GM18505 (cell line): ENCODE measurements around the gene ERGIC1.

Experiments
- ATAC-seq: cut with Tn5 transposase; IDR thresholded peaks from one replicate; pipeline ENCODE4 v1.9.1; 2021; ENCODE audit not compliant: unreplicated experiment
- POLR2A ChIP-seq: IDR thresholded peaks from 4 replicates; pipeline ENCODE4 v1.6.1; 2011; ENCODE audit warnings: borderline replicate concordance; ENCODE audit not compliant: insufficient read depth, insufficient read length; ENCODE audit errors: extremely low read depth

Gene ERGIC1

GRCh38 chr5:172866378-172866777 lies 32.3 kb downstream of the ERGIC1 start:
- TF ChIP-seq POLR2A: no peak
- no peak for ATAC-seq

GRCh38 chr5:172866802-172867748 lies 33.0 kb downstream of the ERGIC1 start:
- TF ChIP-seq POLR2A: no peak
- ATAC-seq: no peak

GRCh38 chr5:172867761-172868435 lies 33.8 kb downstream of the ERGIC1 start:
- TF ChIP-seq POLR2A: no peak
- no peak for ATAC-seq

DNA sequence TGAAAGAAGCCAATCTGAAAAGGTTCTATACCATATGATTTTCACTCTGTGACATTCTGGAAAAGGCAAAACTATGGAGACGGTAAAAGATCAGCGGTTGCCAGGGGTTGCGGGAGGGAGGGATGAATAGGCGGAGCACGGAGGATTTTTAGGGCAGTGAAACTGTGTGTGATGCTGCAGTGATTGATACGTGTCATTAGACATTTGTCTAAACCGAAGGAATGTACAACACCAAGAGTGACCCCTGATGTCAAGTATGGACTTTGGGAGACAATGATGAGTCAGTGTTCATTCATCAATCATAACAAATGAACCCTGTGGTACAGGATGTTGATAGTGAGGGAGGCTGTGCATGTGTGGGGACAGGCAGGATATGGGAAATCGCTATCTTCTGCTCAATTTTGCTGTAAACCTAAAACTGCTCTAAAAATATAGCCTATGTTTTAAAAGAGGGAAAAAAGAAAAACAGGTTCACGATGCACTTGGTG lies 34.4 kb downstream of the ERGIC1 start:
- TF ChIP-seq POLR2A: no peak
- no peak for ATAC-seq

GRCh38 chr5:172868924-172869591 lies 35.0 kb downstream of the ERGIC1 start:
- no peak for ATAC-seq

GRCh38 chr5:172869691-172870090 lies 35.6 kb downstream of the ERGIC1 start:
- TF ChIP-seq POLR2A: no peak
- ATAC-seq: no peak

More at GRCh38 chr5:172868924-172869591, 35.0 kb downstream of the ERGIC1 start:
- no peak for TF ChIP-seq POLR2A

- no peak for TF ChIP-seq POLR2A
- no peak for ATAC-seq
Measured at GRCh38 chr5:172870291-172870714, 36.3 kb downstream of the ERGIC1 start.

DNA sequence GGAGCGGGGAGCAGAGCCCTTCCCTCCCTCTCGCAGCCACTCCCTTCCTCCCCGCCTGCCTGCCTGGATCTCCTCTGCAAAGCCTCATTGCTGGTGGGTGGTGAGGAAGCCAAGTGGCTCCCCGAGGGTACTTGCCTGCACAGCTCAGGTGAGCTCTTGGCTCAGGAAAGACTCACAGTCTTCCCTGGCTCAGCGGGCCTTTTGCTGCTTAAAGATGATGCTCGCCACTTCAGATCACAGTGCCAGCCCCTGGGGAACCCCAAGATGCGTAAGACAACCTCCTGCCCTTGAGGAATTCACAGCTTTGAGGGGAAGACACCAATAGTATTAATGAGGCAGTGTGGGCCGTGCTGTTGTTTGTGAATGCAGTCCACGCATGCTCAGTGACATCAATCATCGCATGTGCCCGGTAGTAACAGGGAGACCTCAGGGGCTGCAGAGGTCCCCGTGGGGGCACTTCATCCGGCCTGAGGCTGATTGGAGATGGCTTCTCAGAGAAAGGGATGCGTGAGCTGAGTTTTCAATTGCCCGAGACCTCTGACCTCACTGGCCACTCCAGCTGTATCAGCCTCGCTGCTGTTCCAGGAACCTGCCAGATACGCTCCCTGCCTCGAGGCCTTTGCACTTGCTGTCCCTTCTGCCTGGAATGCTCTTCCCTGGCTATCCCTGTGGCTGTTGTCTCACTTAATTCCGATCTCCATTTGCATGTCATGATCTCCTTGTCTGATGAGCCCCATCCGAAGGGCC lies 36.8 kb downstream of the ERGIC1 start:
- TF ChIP-seq POLR2A: no peak
- no peak for ATAC-seq

DNA sequence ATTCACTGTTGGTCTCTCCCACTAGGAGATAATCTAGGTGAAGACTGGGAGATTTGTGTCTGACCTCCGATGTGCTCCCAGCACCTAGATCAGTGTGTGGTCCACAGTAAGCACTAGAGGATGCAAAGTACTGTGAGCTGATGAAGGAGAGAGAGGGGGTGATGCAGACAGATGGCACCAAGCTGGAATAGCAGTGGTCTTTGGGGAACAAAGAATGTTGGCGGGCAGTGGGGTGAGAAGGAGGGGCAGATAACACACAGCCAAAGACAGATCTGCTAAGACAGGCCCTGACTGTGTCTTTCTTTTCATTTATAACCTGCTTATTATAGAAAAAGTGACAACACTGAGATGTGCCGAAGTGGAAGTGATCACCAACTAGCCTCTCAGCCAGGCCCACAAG lies 37.5 kb downstream of the ERGIC1 start:
- ATAC-seq: no peak
- TF ChIP-seq POLR2A: no peak

DNA sequence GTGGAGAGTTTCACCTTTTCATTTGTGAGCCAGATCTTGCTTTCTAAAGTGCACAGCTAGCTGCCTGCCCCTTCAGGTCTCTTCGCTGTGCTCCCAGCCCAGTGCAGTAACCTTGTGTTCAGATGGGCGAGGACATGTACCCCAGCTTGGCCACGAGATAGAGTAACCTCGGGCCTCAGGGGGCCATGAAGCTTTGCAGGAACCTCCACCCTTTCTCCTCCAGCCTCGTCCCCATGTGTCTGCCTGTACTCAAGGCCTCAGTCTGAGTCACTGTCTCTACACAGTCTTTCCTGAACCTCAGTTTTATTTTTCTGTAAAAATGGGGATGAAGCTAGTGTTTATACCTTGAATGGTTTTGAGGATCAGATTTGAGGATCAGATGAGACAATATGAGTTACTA lies 37.9 kb downstream of the ERGIC1 start:
- ATAC-seq: no peak
- TF ChIP-seq POLR2A: no peak

DNA sequence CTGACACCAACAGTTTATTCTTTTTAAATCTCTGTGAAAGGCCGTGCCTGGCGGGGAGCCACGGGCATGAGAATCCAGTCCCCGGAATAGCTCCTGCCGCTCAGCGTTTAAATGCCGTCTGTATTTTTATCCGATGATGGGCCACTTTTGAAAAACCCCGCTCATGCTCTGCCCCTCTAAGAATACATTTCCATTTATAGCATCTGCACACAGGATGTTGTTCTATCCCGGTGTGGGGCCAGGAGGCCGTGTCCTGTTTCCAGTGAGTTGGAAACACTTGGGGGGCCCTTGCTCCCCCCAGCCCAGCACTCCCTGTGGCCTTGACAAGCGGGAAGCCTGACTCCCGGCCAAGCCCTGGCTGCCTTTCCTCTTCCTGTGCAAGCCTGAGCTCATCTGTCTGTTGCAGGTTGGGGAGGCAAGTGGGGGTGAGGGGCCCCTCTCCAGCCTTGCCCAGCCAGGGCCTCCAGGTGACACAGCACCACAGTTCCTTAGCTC lies 39.0 kb downstream of the ERGIC1 start:
- TF ChIP-seq POLR2A: no peak
- ATAC-seq: no peak

DNA sequence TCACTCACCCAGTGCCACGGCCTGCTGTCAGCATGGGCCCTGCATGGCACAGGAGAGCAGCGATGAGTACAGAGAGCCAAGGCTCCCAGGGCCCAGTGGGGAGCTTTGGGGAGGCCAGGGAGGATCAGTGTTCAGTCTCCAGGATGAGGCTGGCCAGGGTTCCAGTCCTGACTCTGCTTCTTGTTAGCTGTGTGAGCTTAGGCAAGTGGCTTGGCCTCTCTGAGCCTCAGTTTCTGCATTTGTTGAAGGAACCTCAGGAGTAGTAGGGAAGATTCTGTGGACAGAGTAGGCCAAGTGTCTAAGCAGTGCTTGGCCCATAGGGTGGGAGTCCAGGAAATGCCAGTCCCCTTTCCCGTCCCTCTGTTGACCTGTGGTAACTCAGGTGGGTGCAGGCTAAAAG lies 39.5 kb downstream of the ERGIC1 start:
- ATAC-seq: no peak
- TF ChIP-seq POLR2A: no peak
